A673 (cell line): ENCODE measurements around the gene HMGN4.
A peak's percentile ranks its signal among the peaks of the same experiment; 100 is the strongest.

Experiments used
- EZH2 ChIP-seq: fragments of 200-600 bp; sonication (generic); IDR thresholded peaks from 2 replicates; pipeline ENCODE4 v1.6.1; 2017; ENCODE audit warnings: borderline replicate concordance, low read depth, mild to moderate bottlenecking, mixed read lengths, antibody characterized with exemption, low read length; ENCODE audit not compliant: poor library complexity, severe bottlenecking
- TF ChIP-seq, protein P1 (sequence below): fragments of 300-800, 200-600 bp; sonication (generic); conservative IDR thresholded peaks from 2 replicates; pipeline ENCODE4 v1.5.1; 2017; ENCODE audit warnings: low read depth, mild to moderate bottlenecking, antibody characterized with exemption, low read length, moderate library complexity, mixed read lengths

DNA sequence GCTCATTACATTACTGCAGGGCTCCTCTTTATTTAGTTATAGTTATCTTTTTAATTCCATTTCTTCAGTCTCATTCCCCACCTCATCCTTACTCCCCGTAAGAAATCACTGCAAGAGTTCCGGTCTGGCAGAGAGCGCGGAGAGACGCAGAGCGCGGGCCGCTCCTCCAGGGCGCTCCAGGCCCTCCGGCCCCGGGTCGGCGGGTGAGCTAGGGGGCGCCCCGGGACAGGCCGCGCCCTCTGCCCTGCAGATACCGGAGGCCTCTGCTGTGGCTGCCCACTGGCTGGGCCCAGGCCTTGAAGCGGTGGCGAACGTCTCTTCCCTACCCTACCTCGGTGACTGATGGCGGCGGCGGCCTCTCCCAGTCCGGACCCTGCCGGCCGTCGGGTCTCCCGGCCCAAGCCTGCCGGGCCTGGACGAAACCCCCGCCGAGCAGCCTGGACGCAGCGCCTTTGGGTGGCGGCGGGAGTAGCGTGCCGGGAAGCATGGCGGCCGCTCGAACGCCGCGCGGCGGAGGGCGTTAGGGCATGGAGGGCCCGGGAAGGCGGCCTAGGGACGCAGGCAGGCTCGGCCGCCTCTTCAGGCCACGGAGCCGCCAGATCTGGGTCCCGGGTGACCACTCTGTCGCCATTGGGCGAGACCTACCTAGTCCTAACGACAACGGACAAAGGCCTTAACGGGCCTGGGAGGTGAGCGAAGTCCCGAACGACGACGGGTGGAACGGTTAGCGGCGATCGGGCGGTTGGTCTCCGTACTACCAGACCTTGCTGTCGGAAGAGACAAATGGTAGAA is 16.4 kb upstream of the HMGN4 start:
- TF ChIP-seq, protein P1, sequence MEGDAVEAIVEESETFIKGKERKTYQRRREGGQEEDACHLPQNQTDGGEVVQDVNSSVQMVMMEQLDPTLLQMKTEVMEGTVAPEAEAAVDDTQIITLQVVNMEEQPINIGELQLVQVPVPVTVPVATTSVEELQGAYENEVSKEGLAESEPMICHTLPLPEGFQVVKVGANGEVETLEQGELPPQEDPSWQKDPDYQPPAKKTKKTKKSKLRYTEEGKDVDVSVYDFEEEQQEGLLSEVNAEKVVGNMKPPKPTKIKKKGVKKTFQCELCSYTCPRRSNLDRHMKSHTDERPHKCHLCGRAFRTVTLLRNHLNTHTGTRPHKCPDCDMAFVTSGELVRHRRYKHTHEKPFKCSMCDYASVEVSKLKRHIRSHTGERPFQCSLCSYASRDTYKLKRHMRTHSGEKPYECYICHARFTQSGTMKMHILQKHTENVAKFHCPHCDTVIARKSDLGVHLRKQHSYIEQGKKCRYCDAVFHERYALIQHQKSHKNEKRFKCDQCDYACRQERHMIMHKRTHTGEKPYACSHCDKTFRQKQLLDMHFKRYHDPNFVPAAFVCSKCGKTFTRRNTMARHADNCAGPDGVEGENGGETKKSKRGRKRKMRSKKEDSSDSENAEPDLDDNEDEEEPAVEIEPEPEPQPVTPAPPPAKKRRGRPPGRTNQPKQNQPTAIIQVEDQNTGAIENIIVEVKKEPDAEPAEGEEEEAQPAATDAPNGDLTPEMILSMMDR, result 0 out of 2 replicates have a peak, but pooled peaks have one; percentile 17
- TF ChIP-seq EZH2, result no peak
